Measurements from ENCODE around the gene INAVA.
"Not testable (repeated sequence)": the region's sequence is repeated elsewhere in the genome, so short reads cannot be mapped to it uniquely, and the experiment has no call there.

Gene INAVA

DNA sequence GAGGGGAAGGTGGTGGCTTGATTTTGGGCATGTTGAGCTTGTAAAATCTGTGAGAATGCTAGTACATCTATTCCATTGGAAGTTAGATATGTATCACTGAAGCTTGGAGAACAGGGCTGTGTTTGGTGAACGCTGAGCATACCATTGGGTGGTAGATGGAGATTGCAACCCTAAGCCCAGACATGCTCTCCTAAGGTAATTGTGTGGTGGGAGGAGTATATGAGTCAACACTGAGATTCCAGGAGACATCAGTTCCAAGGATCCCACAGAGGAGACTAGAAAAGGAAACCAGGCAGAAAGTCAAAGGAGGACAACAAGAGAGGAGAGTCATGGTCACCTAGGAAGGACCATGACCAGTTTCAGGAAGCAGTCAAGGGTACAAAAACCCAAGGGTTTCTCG, 68.4 kb downstream of the INAVA start:
- DNase-seq (ENCODE audit: low read depth), result no peak
- TF ChIP-seq CTCF (IDR thresholded peaks at IDR 0.05; ENCODE audit: control insufficient read depth, extremely low read depth, insufficient read depth), result no peak
- no peak overlapping the region for H3K4me3 ChIP-seq (ENCODE audit: low read depth, low read length)

- DNase-seq (ENCODE audit: low read depth); H3K4me3 ChIP-seq (ENCODE audit: low read depth, low read length): not testable (repeated sequence)
These were observed 69.2 kb downstream of the INAVA start for GRCh38 chr1:200963888-200964287.
